ENCODE data around the gene RNF114. TPM values are rescaled to one million over a fixed set of nuclear protein-coding genes. Genes with fewer than 3 reads are reported as not detected.
A peak's percentile ranks its signal among the peaks of the same experiment; 100 is the strongest.
"Not testable (repeated sequence)": the region's sequence is repeated elsewhere in the genome, so short reads cannot be mapped to it uniquely, and the experiment has no call there.

The RNF114 gene
- polyA plus RNA-seq, 4 donors, result 56.9 to 79.1 (median 65.5) TPM

GRCh38 chr20:49957089-49957938, 21.1 kb downstream of the RNF114 start:
- not testable (repeated sequence) for DNase-seq (ENCODE audit: low read depth in 4 of 4, low spot score in 3 of 4)

GRCh38 chr20:49961413-49961812, 25.2 kb downstream of the RNF114 start:
- DNase-seq (ENCODE audit: low read depth in 4 of 4, low spot score in 3 of 4), result no peak

- no peak for DNase-seq (ENCODE audit: low read depth in 4 of 4, low spot score in 3 of 4)
Measured at GRCh38 chr20:49964964-49965780, 29.0 kb downstream of the RNF114 start.

GRCh38 chr20:49965781-49966305, 29.6 kb downstream of the RNF114 start:
- DNase-seq (ENCODE audit: low read depth in 4 of 4, low spot score in 3 of 4), result no peak

GRCh38 chr20:49966861-49967260, 30.7 kb downstream of the RNF114 start:
- no peak for DNase-seq (ENCODE audit: low read depth in 4 of 4, low spot score in 3 of 4)

GRCh38 chr20:49969234-49969633, 33.0 kb downstream of the RNF114 start:
- DNase-seq (ENCODE audit: low read depth in 4 of 4, low spot score in 3 of 4), result no peak

- no peak for DNase-seq (ENCODE audit: low read depth in 4 of 4, low spot score in 3 of 4)
Measured at GRCh38 chr20:49969946-49970345, 33.7 kb downstream of the RNF114 start.

GRCh38 chr20:49970498-49970897, 34.3 kb downstream of the RNF114 start:
- DNase-seq (ENCODE audit: low read depth in 4 of 4, low spot score in 3 of 4), result no peak

GRCh38 chr20:49973981-49974380, 37.8 kb downstream of the RNF114 start:
- DNase-seq (ENCODE audit: low read depth in 4 of 4, low spot score in 3 of 4), result no peak

GRCh38 chr20:49976542-49976941, 40.3 kb downstream of the RNF114 start:
- no peak for DNase-seq (ENCODE audit: low read depth in 4 of 4, low spot score in 3 of 4)

GRCh38 chr20:49977740-49978139, 41.5 kb downstream of the RNF114 start:
- not testable (repeated sequence) for DNase-seq (ENCODE audit: low read depth in 4 of 4, low spot score in 3 of 4)

GRCh38 chr20:49978685-49979029, 42.5 kb downstream of the RNF114 start:
- no peak for DNase-seq (ENCODE audit: low read depth in 4 of 4, low spot score in 3 of 4)

GRCh38 chr20:49979030-49979832, 43.0 kb downstream of the RNF114 start:
- no peak for DNase-seq (ENCODE audit: low read depth in 4 of 4, low spot score in 3 of 4)

GRCh38 chr20:49980140-49981008, 44.2 kb downstream of the RNF114 start:
- no peak for DNase-seq (ENCODE audit: low read depth in 4 of 4, low spot score in 3 of 4)

GRCh38 chr20:49981218-49982071, 45.2 kb downstream of the RNF114 start:
- no peak for DNase-seq (ENCODE audit: low read depth in 4 of 4, low spot score in 3 of 4)

GRCh38 chr20:49982072-49982345, 45.8 kb downstream of the RNF114 start:
- no peak for DNase-seq (ENCODE audit: low read depth in 4 of 4, low spot score in 3 of 4)

- DNase-seq (ENCODE audit: low read depth in 4 of 4, low spot score in 3 of 4), result peak; percentile 66 to 70 (median 70)
Measured at GRCh38 chr20:49982346-49983122, 46.3 kb downstream of the RNF114 start, which contains the start of gene SNAI1. TSS of gene SNAI1 (plus strand) at chr20:49982980. CDS start at chr20:49983060, 80 bp downstream.

Measured in left renal pelvis (tissue), 4 donors.